Activated CD8-positive, alpha-beta memory T cell treated with anti-CD3 and anti-CD28 coated beads for 36 hours (primary cell): ENCODE data around the gene ZXDA. TPM values are rescaled to one million over a fixed set of nuclear protein-coding genes. Genes with fewer than 3 reads are reported as not detected.
"Not testable (repeated sequence)": the region's sequence is repeated elsewhere in the genome, so short reads cannot be mapped to it uniquely, and the experiment has no call there.

Experiments
- CTCF ChIA-PET: fragments of 350-600 bp; sonication (Branson Sonifier 250); formaldehyde crosslinking; loops from one replicate; lab custom pipeline; 2021; ENCODE audit warnings: antibody characterized with exemption; lab: Charles Lee
- POLR2A ChIA-PET: fragments of 350-600 bp; sonication (Branson Sonifier 250); formaldehyde crosslinking; loops from one replicate; lab custom pipeline; 2021; ENCODE audit warnings: antibody characterized with exemption; lab: Charles Lee
- total RNA-seq, 2 experiments: library from RNA; stranded (reverse); gene quantifications; one replicate each; pipeline ENCODE4 v1.2.3, GENCODE V29; 2021

ZXDA gene, protein sequence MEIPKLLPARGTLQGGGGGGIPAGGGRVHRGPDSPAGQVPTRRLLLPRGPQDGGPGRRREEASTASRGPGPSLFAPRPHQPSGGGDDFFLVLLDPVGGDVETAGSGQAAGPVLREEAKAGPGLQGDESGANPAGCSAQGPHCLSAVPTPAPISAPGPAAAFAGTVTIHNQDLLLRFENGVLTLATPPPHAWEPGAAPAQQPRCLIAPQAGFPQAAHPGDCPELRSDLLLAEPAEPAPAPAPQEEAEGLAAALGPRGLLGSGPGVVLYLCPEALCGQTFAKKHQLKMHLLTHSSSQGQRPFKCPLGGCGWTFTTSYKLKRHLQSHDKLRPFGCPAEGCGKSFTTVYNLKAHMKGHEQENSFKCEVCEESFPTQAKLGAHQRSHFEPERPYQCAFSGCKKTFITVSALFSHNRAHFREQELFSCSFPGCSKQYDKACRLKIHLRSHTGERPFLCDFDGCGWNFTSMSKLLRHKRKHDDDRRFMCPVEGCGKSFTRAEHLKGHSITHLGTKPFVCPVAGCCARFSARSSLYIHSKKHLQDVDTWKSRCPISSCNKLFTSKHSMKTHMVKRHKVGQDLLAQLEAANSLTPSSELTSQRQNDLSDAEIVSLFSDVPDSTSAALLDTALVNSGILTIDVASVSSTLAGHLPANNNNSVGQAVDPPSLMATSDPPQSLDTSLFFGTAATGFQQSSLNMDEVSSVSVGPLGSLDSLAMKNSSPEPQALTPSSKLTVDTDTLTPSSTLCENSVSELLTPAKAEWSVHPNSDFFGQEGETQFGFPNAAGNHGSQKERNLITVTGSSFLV
- total RNA-seq = 1 to 10 TPM; 3.2 TPM

DNA sequence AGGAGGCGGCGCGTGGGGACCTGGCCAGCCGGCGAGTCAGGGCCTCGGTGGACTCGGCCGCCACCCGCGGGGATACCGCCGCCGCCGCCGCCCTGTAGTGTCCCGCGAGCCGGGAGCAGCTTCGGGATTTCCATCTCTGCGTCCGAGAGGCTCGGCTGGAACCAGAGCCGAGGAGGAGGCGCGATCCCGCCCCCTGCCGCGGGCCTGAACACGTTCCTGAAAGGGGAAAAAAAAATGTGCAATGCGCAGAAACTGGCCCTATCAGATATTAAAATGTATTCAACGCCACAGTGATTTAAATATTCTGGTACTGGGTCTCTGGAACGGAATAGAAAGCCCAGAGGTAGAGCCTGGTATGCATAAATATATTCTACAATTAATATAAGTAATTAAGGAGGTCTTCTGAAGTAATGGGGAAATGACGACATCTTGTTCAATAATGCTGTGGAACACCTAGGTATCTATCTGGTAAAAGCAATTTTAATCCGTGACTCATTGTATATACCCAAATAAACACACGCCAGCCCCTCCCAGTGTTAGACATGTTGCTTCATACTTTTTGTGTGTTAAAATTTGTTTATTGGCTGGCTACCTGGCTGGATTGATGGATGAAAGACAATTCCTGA is at the start of gene ZXDA:
ZXDA (minus strand) TSS at position 172 of the 626 bp plus-strand sequence; CDS start at position 134, 38 bp downstream.
- CTCF ChIA-PET = not testable (repeated sequence)

DNA sequence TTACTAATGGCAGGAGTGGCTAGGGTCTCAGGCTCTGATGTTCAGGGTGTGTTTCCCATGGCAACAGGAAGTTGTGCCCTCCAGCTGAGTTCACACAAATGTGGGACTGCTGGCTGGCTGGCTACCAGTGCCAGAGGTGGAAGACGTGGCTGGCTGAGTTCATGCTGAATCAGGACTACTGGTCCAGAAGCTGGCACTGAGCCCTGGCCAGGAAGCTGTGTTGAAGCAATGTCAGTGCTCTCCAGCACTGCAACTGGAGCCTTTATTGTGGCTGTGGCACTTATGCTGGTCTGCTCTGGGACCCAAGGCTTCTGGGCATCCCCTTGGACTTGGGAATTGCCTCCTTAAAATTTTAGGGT is 42.0 kb upstream of the ZXDA start:
- ChIA-PET CTCF (no interaction called here), POLR2A (no interaction called here)

More for the DNA sequence above, at the start of gene ZXDA:
- POLR2A ChIA-PET = not testable (repeated sequence)

DNA sequence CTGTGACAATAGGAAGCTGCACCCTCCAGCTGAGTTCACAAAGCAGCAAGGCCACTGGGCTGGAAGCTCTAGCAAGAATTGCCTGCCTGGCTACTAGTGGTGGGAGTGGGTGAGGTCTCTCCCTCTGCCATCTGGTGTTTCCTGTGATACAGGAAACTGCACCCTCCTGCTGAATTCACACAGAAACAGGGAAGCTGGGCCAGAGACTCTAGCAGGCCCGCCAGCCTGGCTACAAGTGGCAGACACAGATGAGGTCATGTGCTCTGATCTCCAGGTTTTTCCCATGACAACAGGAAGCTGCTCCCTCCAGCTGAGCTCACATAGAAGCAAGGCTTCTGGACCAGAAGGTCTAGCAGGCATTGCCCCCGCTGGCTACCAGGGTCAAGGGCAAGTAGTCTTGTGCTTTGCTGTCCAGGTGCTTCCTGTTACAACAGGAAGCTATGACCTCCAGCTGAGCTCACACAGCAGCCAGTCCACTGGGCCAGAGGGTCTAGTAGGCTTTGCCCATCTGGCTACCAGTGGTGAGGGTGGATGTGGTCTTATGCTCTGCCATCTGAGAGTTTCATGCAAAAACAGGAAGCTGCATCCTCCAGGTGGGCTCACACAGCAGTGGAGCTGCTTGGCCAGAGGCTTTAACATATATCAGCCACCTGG is 41.5 kb upstream of the ZXDA start:
- ChIA-PET CTCF (no interaction called here), POLR2A (no interaction called here)

DNA sequence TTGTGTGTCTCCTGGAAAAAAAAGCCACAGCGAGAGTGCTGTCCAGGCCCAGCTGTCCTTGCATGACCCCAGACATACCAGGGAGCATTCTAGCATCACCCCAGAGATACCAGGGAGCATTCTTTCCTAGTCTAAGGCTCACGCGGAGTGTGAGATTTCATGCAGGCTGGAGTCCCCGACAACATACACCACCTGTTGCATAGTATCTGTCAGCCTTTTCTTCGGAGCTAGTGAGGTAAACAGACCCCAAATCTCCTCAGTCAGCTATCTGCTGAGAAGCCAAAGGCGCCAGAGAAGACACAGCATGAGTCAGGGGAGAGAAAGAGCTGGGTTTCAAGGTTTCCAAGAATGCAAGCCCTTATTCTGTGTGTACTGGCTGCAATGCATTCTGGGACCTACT is 23.1 kb upstream of the ZXDA start:
- ChIA-PET POLR2A (no interaction called here), CTCF (interaction anchor here (0.8 kb wide), 1 partner anchor 80 kb away, joined by 3 read pairs; no protein-coding TSS in a partner anchor)

DNA sequence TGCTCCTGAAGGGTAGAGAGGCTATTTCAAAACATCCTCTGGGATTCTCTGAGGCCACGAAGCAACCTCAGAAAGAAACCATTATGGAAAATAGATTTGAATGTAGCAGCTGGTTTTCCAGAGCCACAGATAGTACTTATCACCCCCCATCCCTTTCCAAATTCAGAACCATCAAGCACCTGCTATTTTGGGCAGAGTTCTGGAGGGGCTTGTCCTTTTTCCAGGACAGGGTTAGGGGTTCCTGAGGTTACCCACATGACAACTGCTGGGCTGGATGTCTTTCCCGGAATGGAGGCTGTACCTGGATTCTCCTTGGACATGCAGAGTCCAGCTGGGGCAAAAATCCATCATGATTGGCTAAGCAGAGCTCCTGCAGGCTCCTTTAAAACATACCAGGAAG is 22.0 kb upstream of the ZXDA start:
- ChIA-PET POLR2A (no interaction called here), CTCF (no interaction called here)

DNA sequence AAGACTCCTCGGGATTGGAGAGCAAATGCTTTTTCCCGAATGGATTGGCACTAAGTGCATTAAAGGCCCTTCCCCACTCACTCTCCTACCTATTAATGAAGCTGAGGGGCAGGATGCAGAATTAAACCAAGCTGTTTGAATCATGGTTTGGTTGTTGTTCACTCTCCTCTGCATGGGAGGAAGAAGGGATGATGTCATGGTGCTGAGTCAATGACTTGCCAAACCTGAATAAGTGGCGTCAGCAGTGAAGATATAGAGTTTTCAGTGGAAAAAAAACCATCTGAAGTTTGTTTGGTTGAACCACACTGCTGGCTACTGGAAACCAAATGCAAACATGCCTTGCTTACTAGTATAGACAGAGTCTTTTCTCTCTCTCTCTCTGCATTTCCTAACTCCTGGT is 19.8 kb upstream of the ZXDA start:
- ChIA-PET CTCF (no interaction called here), POLR2A (no interaction called here)

DNA sequence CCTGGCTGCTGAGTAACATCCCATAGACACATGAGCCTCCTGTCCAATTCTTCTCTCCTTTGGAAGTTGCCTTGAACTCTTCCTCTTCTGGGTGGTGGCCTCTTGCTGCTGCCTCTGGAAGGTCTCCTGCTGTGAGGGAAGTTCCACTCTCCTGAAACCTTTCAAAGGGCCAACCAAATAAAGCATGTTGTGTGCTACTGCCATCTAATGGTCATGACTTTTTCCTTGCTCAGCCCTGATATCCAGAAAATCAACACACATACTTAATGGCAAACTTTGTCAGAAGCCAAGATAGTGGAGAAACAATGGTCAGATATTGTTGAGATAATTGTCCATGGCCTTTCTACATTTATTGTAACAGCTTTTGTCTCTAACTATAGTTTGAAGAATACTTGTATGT is 19.1 kb upstream of the ZXDA start:
- ChIA-PET CTCF (interaction anchor here (0.9 kb wide), 1 partner anchor 108 kb away, joined by 3 read pairs; no protein-coding TSS in a partner anchor), POLR2A (no interaction called here)

DNA sequence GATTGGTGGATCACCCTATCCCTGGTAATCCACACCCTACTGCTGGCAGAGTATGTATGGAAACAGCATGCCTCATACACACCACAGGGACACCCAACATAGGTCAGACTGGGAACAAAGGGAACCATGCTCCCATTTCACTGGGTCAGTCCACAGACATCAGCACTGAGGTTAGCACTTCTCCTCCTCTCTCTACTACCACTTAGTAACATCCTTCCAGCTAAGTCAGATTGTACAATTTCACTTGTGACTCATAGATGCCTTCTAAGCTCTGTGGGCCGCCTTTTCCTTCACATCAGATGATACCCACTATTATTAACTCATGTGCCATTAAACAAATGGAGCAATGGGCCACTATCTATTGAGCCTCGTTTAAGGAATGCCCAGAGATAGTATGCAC is 15.5 kb upstream of the ZXDA start:
- ChIA-PET CTCF (no interaction called here), POLR2A (no interaction called here)

DNA sequence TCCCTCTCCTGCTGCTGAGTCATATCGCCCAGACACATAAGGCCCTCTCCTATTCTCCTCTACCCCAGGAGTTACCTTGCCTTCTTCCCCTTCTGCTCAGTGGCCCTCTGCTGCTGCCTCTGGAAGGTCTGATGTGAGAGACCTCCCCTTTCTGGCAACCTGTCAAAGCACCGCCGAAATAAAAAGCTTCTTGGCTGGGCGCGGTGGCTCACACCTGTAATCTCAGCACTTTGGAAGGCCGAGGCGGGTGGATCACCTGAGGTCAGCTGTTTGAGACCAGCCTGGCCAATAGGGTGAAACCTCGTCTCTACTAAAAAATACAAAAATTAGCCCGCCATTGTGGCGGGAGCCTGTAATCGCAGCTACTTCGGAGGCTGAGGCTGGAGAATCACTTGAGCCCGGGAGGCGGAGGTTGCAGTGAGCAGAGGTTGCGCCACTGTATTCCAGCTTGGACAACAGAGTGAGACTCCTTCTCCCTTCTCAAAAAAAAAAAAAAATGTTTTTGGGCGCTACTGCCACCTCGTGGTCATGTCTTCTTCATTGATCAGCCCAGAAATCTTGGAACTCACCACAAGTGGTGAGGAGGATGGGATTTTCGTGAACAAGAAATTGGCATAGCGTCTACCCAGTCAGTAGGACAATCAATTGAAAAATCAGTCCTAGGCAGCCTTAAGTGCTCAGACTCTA is 8.6 kb upstream of the ZXDA start:
- CTCF ChIA-PET = interaction anchor here (1.3 kb wide), 1 partner anchor 97 kb away, joined by 3 read pairs; no protein-coding TSS in a partner anchor
- POLR2A ChIA-PET = no interaction called here

DNA sequence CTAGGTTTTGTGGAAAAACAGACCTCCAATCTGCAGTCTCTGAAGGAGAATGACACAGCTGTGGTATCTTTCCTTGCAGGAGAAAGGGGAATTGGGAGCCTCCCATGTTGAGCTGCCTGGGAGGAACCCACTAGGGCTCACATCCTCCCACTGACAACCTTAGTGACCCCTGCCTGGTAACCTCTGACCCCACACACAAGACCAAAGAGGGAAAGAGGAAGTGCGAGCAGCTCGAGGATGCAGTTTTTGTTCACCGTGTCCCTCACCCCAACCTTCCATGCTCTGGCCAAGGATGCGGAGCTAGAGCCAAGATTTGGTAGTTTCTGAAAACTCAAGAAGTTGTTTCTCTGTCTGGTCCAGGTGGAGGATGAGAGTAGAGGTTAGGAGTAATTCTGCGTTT is 5.4 kb upstream of the ZXDA start:
- ChIA-PET CTCF (no interaction called here), POLR2A (no interaction called here)

DNA sequence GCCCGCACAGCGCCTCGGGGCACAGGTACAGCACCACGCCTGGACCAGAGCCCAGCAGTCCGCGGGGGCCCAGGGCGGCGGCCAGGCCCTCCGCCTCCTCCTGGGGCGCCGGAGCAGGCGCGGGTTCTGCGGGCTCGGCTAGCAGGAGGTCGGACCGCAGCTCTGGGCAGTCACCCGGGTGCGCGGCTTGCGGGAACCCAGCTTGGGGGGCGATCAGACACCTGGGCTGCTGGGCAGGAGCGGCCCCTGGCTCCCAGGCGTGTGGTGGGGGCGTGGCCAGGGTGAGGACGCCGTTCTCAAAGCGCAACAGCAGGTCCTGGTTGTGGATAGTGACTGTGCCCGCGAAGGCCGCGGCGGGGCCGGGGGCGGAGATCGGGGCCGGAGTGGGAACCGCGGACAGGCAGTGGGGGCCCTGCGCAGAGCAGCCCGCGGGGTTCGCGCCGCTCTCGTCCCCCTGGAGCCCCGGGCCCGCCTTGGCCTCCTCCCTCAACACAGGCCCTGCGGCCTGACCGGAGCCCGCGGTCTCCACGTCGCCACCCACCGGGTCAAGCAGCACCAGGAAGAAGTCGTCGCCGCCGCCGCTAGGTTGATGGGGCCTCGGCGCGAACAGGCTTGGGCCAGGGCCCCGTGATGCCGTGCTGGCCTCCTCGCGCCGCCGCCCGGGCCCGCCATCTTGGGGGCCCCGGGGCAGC is 517 bp downstream of the ZXDA start:
- CTCF ChIA-PET, POLR2A ChIA-PET: not testable (repeated sequence)

DNA sequence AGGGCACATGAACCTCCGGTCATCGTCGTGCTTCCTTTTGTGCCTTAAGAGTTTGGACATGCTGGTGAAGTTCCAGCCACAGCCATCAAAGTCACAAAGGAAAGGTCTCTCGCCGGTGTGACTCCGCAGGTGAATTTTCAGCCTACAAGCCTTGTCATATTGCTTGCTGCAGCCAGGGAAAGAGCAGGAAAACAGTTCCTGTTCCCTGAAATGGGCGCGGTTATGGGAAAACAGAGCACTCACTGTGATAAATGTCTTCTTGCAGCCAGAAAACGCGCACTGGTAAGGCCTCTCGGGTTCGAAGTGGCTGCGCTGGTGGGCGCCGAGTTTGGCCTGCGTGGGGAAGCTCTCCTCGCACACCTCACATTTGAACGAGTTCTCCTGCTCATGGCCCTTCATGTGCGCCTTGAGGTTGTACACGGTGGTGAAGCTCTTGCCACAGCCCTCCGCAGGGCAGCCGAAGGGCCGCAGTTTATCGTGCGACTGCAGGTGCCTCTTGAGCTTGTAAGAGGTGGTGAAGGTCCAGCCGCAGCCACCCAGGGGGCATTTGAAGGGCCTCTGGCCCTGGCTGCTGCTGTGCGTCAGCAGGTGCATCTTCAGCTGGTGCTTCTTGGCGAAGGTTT is 1.2 kb downstream of the ZXDA start:
- CTCF ChIA-PET, POLR2A ChIA-PET: not testable (repeated sequence)

DNA sequence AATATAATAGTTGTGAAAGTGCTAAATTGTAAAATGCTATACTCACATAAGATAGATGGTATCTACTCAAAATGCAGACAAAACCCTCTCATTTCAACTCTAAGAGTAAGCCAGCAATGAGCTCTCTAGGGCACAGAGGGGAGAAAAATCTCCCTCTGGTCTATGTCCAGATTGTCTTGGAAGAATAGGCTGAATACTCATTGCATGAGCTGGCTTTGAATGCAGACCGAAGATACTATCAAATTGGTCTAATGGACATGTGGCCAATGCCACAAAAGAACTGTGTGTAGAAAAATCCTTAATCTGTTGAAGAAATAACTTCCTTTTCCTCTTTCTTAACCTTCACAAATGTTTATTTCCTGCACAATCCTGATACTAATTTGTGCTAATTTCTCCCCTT is 3.5 kb downstream of the ZXDA start:
- POLR2A ChIA-PET = no interaction called here
- CTCF ChIA-PET = no interaction called here

DNA sequence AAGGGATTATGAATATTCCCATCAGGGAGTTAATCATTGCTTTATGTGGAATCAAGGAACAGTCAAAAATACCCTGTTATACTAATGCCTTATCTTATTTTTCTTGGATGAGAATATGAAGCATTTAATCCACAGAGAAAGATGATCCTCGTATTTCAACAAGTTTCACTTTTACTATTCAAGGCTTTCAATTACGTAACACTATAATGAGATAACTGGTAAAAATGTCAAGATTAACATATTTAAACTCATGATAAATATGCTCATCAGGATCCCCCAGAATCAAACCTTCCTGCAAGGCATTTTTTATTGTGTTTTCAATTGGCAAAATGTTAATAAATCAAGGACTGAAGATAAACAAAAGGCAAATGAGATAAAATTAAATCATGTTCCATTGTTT is 5.1 kb downstream of the ZXDA start:
- CTCF ChIA-PET = no interaction called here
- POLR2A ChIA-PET = no interaction called here

DNA sequence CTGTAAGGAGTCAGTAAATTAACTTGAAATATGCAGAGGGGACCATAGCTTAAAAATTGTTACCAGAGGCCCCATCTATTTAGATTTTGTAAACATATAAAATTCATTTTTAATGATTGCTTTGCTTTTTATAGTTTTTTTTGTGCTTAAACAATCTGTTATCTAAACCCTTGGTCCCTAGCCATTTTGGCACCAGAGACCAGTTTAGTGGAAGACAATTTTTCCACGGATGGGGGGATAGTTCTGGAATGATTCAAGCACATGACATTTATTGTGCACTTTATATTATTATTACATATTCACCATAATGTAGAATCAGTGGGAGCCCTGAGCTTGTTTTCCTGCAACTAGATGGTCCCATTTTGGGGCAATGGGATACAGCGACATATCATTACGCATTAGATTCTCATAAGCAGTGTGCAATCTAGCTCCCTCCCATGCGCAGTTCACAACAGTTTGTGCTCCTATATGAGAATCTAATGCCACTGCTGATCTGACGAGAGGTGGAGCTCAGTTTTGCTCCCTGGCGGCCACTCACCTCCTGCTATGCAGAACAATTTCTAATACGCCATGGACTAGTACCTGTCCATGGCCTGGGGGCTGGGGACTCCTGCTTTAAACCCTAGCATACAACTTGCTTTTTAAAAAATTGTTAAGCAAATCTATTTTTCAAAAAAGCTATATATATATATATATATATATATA is 5.9 kb downstream of the ZXDA start:
- POLR2A ChIA-PET = no interaction called here
- CTCF ChIA-PET = no interaction called here

DNA sequence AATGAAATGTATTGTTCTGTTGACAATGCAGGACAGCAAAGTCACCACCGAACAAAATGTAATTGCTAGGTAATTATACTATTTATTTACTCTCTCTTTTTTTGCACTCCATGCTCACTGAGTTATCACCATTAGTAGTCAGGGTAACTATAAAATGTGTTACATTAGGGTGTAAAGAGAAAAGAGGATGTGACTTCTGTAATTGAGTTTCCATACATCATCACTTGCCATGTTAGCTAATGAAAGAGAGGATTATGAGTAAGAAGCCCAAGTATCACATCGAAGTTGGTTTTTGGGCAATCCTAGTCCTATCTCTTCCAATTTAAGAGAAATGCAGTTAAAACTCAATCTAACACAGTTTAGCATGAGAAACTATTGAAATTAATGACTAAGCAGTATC is 7.6 kb downstream of the ZXDA start:
- ChIA-PET CTCF (no interaction called here), POLR2A (no interaction called here)

DNA sequence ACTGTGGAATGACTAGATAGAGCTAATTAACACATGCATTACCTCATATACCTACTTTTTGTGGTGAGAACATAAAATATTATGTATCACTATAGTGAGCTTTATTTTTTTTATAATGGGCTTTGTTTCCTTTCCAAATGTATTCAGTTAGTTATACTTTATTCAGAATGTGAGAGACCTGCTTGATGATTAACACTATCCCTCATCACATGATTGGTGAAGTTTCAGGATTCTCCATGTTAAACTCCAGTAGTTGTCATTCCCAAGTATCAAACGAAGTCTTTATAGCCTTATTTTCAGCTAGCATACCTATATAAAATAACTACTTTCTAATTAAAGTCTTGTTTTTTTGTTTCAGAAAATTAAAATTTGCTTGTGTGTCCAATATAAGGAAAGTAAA is 8.8 kb downstream of the ZXDA start:
- CTCF ChIA-PET = no interaction called here
- POLR2A ChIA-PET = no interaction called here

DNA sequence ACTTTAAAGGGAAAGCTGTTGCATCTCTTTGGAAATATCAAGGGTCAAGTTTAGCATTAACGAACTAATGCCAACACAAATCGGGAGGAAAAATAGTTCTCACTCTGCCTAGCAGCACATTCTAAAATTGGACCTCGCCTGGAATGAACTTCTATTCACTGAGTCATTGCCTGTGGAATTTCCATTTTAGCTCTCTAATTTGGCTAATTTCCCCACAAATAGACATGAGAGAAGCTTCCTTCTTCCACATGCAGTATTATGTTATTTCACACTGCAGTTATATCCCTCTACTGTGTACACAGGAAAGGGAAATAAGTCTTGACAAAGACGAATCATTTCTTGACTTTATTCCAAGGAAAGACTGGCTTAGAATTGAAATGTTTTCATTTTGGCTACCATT is 9.3 kb downstream of the ZXDA start:
- CTCF ChIA-PET = no interaction called here
- POLR2A ChIA-PET = no interaction called here
